A673 (cell line): ENCODE results near the gene TTC39A. TPM values are rescaled to one million over a fixed set of nuclear protein-coding genes. Genes with fewer than 3 reads are reported as not detected.

Experiments
- BruUV-seq: library from RNA; stranded (reverse); fragments of 400-500 nt; replicated peaks from 2 replicates; lab custom pipeline; 2021; lab: Mats Ljungman, UMichigan
- CTCF ChIA-PET: fragments of 300-600 bp; sonication (Branson Sonifier 250); formaldehyde crosslinking; loops from one replicate; lab custom pipeline; 2022; ENCODE audit warnings: antibody characterized with exemption; lab: Charles Lee
- POLR2A ChIA-PET: fragments of 300-600 bp; sonication (Branson Sonifier 250); formaldehyde crosslinking; loops from one replicate; lab custom pipeline; 2022; ENCODE audit warnings: antibody characterized with exemption; ENCODE audit not compliant: low non-redundant PET; lab: Charles Lee
- DNase-seq: peaks from one replicate; pipeline ENCODE4 v3.0.0-alpha.2; 2015; ENCODE audit warnings: low spot score
- H3K27ac ChIP-seq: fragments of 200-600 bp; sonication (generic); 2 replicates; pipeline ENCODE4 v1.5.1; 2016; ENCODE audit warnings: mixed run types, low read depth, mild to moderate bottlenecking, mixed read lengths, antibody characterized with exemption, low read length; ENCODE audit not compliant: poor library complexity, severe bottlenecking
- H3K27me3 ChIP-seq: fragments of 200-600 bp; sonication (generic); replicated peaks from 2 replicates; pipeline ENCODE4 v1.6.1; 2017; ENCODE audit warnings: mixed run types, low read depth, mild to moderate bottlenecking, mixed read lengths, antibody characterized with exemption, low read length; ENCODE audit not compliant: insufficient read depth, poor library complexity
- H3K36me3 ChIP-seq: fragments of 200-600 bp; sonication (generic); 2 replicates; pipeline ENCODE4 v1.6.1; 2016; ENCODE audit warnings: mixed run types, mild to moderate bottlenecking, mixed read lengths, antibody characterized with exemption, low read length; ENCODE audit not compliant: insufficient read depth, poor library complexity, severe bottlenecking
- H3K4me1 ChIP-seq: fragments of 200-600 bp; sonication (generic); 2 replicates; pipeline ENCODE4 v1.6.1; 2017; ENCODE audit warnings: mixed run types, mild to moderate bottlenecking, mixed read lengths, antibody characterized with exemption, low read length; ENCODE audit not compliant: insufficient read depth, poor library complexity, severe bottlenecking
- H3K4me3 ChIP-seq: fragments of 200-600 bp; sonication (generic); 2 replicates; pipeline ENCODE4 v1.5.1; 2016; ENCODE audit warnings: low read depth, mixed run types, mild to moderate bottlenecking, mixed read lengths, low read length; ENCODE audit not compliant: poor library complexity, severe bottlenecking
- H3K9me3 ChIP-seq: fragments of 200-600 bp; sonication (generic); 2 replicates; pipeline ENCODE4 v1.6.1; 2016; ENCODE audit warnings: mixed run types, low read depth, mild to moderate bottlenecking, mixed read lengths, antibody characterized with exemption, low read length; ENCODE audit not compliant: poor library complexity, severe bottlenecking
- CTCF ChIP-seq: fragments of 300-800, 200-600 bp; sonication (generic); conservative IDR thresholded peaks from 2 replicates; pipeline ENCODE4 v1.5.1; 2017; ENCODE audit warnings: low read depth, mild to moderate bottlenecking, antibody characterized with exemption, low read length, moderate library complexity, mixed read lengths
- EZH2 ChIP-seq: fragments of 200-600 bp; sonication (generic); IDR thresholded peaks from 2 replicates; pipeline ENCODE4 v1.6.1; 2017; ENCODE audit warnings: borderline replicate concordance, low read depth, mild to moderate bottlenecking, mixed read lengths, antibody characterized with exemption, low read length; ENCODE audit not compliant: poor library complexity, severe bottlenecking
- intact Hi-C: fragments of 100-400 bp; cut with micrococcal nuclease; formaldehyde crosslinking; loops from one replicate; pipeline ENCODE4 v1.10.0; 2022; ENCODE audit not compliant: unreplicated experiment
- total RNA-seq: library from RNA; stranded (reverse); gene quantifications from 2 replicates; pipeline ENCODE4 v1.2.3, GENCODE V29; 2021

TTC39A gene
- total RNA-seq, 1 experiment from 2014 or later: 3.1 TPM

DNA sequence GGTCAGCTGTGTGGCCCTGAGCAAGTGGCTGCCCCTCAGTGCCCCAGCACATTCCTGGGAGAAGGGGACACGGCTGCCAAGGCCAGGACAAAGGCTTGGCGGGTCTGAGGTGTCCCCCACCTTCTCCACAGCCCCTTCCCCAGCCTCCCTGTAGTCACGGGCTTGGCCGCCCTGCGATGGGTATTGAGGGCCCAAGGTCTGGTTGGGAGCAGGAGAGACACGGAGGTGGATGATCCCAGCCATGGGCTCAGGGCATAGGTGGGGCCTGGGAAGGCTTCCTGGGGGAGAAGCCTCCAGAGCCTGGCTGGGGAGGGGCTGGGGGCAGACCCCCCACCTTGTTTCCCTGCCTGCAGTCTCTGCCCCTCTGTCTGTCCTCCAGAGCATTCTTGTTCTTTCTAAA lies 27.0 kb downstream of the TTC39A start:
- intact Hi-C loops: no loop called here
- DNase-seq: no peak
- TF ChIP-seq CTCF (no peak), EZH2 (no peak)
- no peaks in the 10 kb centered on the region for H3K9me3 ChIP-seq
- no peak overlapping the region for H3K27ac ChIP-seq
- ChIA-PET CTCF (no interaction called here), POLR2A (no interaction called here)
- no peaks in the 10 kb centered on the region for H3K36me3 ChIP-seq
- no peak overlapping the region for H3K4me3 ChIP-seq
- BruUV-seq: no TSS peak
- no peaks in the 10 kb centered on the region for H3K27me3 ChIP-seq
- H3K4me1 ChIP-seq: peaks cover 5% of the 10 kb centered on the region

DNA sequence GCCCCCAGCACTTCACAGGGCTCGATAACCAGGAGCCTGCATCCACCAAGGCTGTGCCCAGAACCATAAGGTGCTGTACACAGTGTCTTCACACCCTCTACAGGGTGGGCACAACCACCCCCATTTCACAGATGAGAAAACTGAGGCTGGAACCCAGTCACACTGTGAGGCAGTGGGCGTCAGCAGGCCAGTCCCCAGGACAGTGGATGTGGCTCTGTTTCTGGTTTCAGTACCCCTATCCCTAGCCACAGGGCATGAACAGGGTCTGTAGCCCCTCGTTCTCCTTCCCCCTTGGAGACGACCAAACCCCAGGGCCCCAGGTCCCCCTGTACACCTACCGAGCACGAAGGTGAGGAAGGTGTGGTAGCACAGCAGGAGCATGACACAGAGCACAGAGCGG lies 27.6 kb downstream of the TTC39A start:
- ChIA-PET CTCF (no interaction called here), POLR2A (no interaction called here)
- intact Hi-C loops: no loop called here
- H3K27ac ChIP-seq: no peak overlapping the region
- no peaks in the 10 kb centered on the region for H3K9me3 ChIP-seq
- no TSS peak for BruUV-seq
- H3K4me1 ChIP-seq: peaks cover 5% of the 10 kb centered on the region
- no peak overlapping the region for H3K4me3 ChIP-seq
- H3K27me3 ChIP-seq: no peaks in the 10 kb centered on the region
- TF ChIP-seq CTCF: no peak
- no peak for TF ChIP-seq EZH2
- no peaks in the 10 kb centered on the region for H3K36me3 ChIP-seq
- no peak for DNase-seq

GRCh38 chr1:51302270-51302669 lies 28.1 kb downstream of the TTC39A start:
- ChIA-PET CTCF (no interaction called here), POLR2A (no interaction called here)
- no peak for DNase-seq
- Histone ChIP-seq H3K27me3 (no peaks in the 10 kb centered on the region), H3K4me1 (peaks cover 5% of the 10 kb centered on the region), H3K4me3 (no peak overlapping the region), H3K9me3 (no peaks in the 10 kb centered on the region), H3K27ac (no peak overlapping the region), H3K36me3 (no peaks in the 10 kb centered on the region)
- TF ChIP-seq EZH2: no peak
- TF ChIP-seq CTCF: no peak
- intact Hi-C loops: no loop called here
- no TSS peak for BruUV-seq

- Histone ChIP-seq H3K4me3 (no peak overlapping the region), H3K36me3 (no peaks in the 10 kb centered on the region), H3K27me3 (no peaks in the 10 kb centered on the region), H3K27ac (no peak overlapping the region), H3K9me3 (no peaks in the 10 kb centered on the region), H3K4me1 (peaks cover 9% of the 10 kb centered on the region)
- TF ChIP-seq CTCF (no peak), EZH2 (no peak)
- intact Hi-C loops: no loop called here
- CTCF ChIA-PET: no interaction called here
- DNase-seq: no peak
- no TSS peak for BruUV-seq
- POLR2A ChIA-PET: no interaction called here
Observed at GRCh38 chr1:51301844-51302162, 28.6 kb downstream of the TTC39A start.
